Measurements from ENCODE around the gene NRBF2. TPM values are rescaled to one million over a fixed set of nuclear protein-coding genes. Genes with fewer than 3 reads are reported as not detected.

NRBF2 gene
- total and polyA plus RNA-seq, 12 donors: 3.5 to 18.2 (median 10.2) TPM

DNA sequence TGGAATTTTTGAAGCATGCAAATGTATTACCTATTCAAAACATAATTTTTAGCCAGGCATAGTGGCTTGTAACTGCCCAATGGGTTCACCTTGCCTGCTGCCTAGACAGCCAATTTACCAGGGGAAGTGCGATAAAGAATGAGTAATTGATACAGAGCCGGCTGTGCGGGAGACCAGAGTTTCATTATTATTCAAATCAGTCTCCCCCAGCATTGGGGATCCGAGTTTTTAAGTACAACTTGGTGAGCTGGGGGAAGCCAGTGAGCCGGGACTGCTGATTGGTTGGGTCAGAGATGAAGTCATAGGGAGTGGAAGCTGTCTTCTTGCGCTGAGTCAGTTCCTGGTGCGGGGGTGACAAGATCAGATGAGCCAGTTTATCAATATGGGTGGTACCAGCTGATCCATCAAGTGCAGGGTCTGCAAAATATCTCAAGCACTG, 29.1 kb upstream of the NRBF2 start:
- intact Hi-C loops (cut with DNase I): no loop called here
- no peaks in the 10 kb centered on the region for H3K9me3 ChIP-seq
- H3K4me3 ChIP-seq: no peak overlapping the region
- DNase-seq (no peak), ATAC-seq (no peak)
- H3K4me1 ChIP-seq: peaks cover 0 to 16% (median 5%) of the 10 kb centered on the region in 9 donors
- TF ChIP-seq, protein P1, sequence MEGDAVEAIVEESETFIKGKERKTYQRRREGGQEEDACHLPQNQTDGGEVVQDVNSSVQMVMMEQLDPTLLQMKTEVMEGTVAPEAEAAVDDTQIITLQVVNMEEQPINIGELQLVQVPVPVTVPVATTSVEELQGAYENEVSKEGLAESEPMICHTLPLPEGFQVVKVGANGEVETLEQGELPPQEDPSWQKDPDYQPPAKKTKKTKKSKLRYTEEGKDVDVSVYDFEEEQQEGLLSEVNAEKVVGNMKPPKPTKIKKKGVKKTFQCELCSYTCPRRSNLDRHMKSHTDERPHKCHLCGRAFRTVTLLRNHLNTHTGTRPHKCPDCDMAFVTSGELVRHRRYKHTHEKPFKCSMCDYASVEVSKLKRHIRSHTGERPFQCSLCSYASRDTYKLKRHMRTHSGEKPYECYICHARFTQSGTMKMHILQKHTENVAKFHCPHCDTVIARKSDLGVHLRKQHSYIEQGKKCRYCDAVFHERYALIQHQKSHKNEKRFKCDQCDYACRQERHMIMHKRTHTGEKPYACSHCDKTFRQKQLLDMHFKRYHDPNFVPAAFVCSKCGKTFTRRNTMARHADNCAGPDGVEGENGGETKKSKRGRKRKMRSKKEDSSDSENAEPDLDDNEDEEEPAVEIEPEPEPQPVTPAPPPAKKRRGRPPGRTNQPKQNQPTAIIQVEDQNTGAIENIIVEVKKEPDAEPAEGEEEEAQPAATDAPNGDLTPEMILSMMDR (IDR thresholded peaks at IDR 0.05): no peak
- WGBS, 2 donors: 60 to 79% methylated on average over 7 of the region's 7 CpGs
- H3K27me3 ChIP-seq: no peaks in the 10 kb centered on the region
- no peak overlapping the region for H3K27ac ChIP-seq
- no peaks in the 10 kb centered on the region for H3K36me3 ChIP-seq

DNA sequence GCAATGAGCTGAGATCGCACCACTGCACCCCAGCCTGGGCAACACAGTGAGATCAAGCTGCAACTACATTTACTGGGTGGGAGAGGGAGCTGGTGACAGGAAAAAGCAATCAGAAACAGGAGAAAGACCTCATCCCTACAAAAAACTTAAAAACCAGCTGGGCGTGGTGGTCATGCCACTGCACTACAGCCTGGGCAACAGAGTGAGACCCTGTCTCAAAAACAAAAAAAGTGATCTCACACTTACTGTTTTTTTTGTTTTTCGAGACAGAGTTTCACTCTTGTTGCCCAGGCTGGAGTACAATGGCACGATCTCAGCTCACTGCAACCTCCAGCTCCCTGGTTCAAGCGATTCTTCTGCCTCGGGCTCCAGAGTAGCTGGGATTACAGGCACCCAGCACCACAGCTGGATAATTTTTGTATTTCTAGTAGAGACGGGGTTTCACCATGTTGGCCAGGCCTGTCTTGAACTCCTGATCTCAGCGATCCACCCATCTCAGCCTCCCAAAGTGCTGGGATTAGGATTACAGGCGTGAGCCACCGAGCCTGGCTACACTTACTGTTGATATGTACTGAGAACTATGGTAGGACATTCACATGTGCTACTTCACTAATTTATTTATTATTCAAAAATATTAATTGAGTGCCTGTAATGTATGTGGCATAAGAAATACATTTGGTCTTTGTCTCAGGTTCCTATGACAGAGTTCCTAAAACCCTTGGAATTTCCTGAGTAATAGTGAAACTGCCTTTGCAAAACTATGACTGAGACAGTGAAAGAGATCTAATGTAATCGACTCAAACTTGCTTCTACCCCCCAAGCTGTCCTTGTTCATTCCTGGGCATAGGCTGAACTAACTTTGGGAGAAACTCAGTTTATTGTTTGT, 27.7 kb upstream of the NRBF2 start:
- no peaks in the 10 kb centered on the region for H3K9me3 ChIP-seq
- H3K27ac ChIP-seq: peak overlapping the region in 8 of 10 donors; percentile 12 to 75 (median 48)
- WGBS, 2 donors: 83 to 85% methylated on average over 11 of the region's 11 CpGs
- H3K36me3 ChIP-seq: no peaks in the 10 kb centered on the region
- ATAC-seq: peak in 3 of 8 donors; percentile 38 to 51 (median 49)
- TF ChIP-seq, protein P1 (IDR thresholded peaks at IDR 0.05): no peak
- H3K4me1 ChIP-seq: peaks cover 0 to 16% (median 5%) of the 10 kb centered on the region in 9 donors
- no peak for DNase-seq
- H3K27me3 ChIP-seq: no peaks in the 10 kb centered on the region
- intact Hi-C loops (cut with DNase I): no loop called here
- no peak overlapping the region for H3K4me3 ChIP-seq

DNA sequence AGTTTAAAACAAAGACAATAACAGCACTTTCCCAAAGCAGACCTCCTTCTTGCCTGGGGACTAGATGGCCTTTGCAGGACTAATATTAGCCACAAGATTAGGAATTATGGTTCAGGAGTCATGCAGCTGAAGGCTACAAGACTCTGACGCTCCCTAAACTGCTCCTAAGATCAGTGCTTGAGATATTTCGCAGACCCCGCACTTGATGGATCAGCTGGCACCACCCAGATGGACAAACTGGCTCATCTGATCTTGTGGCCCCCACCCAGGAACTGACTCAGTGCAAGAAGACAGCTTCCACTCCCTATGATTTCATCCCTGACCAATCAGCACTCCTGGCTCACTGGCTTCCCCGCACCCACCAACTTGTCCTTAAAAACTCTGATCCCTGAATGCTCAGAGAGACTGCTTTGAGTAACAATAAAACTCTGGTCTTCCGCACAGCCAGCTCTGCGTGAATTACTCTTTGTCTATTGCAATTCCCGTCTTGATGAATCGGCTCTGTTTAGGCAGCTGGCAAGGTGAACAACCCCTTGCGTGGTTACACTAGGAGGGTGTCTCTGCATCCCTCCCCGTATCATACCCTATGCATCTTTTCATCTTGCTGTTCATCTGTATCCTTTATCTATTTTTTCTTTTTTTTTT, 26.9 kb upstream of the NRBF2 start:
- ATAC-seq: peak in 6 of 8 donors; percentile 34 to 66 (median 45)
- Histone ChIP-seq H3K9me3 (no peaks in the 10 kb centered on the region), H3K36me3 (no peaks in the 10 kb centered on the region), H3K4me1 (peaks cover 0 to 16% (median 5%) of the 10 kb centered on the region in 9 donors), H3K27ac (peak overlapping the region in 8 of 10 donors; percentile 12 to 75 (median 48)), H3K4me3 (no peak overlapping the region), H3K27me3 (no peaks in the 10 kb centered on the region)
- intact Hi-C loops (cut with DNase I): no loop called here
- WGBS, 2 donors: 46 to 59% methylated on average over 10 of the region's 10 CpGs
- TF ChIP-seq, protein P1 (IDR thresholded peaks at IDR 0.05): no peak
- peak; percentile 19 to 39 for DNase-seq

DNA sequence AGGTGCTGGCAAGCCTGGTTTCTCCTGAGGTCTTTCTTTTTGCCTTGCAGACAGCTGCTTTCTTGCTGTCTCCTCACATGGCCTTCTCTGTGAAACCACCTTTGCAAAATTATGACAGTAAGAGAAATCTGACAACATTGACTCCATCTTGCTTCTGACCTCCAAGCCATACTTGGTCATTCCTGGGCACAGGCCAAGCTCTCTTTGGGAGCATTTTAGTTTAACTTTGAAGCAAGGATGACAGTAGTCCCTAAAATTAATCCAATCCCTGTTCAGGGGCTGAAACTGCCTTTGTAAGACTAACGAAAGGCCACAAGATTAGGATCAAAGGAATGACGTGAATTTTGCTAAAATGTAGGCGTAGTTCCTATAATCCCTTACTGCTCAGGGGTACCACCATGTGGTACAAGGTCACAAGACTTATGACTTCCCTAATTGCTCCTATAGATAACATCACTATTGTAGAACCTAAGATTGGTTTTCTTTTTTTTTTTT, 25.1 kb upstream of the NRBF2 start:
- no peak overlapping the region for H3K27ac ChIP-seq
- no peak for ATAC-seq
- no peaks in the 10 kb centered on the region for H3K27me3 ChIP-seq
- H3K4me3 ChIP-seq: no peak overlapping the region
- no peaks in the 10 kb centered on the region for H3K36me3 ChIP-seq
- H3K9me3 ChIP-seq: no peaks in the 10 kb centered on the region
- DNase-seq: no peak
- WGBS, 2 donors: 55 to 61% methylated on average over 3 of the region's 3 CpGs
- intact Hi-C loops (cut with DNase I): no loop called here
- peaks cover 0 to 16% (median 5%) of the 10 kb centered on the region in 9 donors for H3K4me1 ChIP-seq
- TF ChIP-seq, protein P1 (IDR thresholded peaks at IDR 0.05): no peak
